Measurements from ENCODE around the gene LTBP3.

DNA sequence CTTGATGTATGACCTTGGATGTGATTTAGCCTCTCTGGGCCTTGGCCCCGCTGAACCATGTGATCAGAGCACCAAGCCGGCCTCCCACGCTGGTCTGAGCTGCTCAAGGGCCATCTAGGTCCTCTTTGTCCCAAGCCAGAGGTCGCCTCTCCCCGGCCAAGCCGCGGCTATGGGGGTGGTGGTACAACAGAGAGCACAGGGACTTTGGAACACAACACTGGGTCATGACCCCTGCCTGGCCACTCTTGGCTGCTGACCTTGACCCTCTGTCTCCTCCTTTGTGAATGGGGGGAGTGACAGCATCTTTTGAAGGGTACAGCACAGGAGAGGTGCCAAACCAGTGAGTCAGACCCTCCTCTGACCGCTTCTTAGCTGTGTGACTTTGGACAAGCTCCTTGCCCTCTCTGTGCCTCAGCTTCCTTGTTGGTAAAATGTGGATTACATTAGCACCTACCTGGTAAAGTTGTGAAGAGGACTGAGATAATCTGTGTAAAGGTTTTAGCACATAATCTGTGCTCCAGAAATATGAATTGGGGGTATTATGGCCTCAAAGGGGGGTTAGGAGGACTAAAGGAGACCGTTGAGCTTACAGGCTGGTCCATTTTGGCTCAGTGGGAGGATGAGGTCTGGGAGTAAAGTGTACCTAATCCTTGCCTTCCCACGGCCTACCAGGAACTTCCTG lies 28.5 kb downstream of the LTBP3 start:
- TF ChIP-seq, protein P1, sequence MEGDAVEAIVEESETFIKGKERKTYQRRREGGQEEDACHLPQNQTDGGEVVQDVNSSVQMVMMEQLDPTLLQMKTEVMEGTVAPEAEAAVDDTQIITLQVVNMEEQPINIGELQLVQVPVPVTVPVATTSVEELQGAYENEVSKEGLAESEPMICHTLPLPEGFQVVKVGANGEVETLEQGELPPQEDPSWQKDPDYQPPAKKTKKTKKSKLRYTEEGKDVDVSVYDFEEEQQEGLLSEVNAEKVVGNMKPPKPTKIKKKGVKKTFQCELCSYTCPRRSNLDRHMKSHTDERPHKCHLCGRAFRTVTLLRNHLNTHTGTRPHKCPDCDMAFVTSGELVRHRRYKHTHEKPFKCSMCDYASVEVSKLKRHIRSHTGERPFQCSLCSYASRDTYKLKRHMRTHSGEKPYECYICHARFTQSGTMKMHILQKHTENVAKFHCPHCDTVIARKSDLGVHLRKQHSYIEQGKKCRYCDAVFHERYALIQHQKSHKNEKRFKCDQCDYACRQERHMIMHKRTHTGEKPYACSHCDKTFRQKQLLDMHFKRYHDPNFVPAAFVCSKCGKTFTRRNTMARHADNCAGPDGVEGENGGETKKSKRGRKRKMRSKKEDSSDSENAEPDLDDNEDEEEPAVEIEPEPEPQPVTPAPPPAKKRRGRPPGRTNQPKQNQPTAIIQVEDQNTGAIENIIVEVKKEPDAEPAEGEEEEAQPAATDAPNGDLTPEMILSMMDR (conservative IDR thresholded peaks at IDR 0.05; ENCODE audit: low read length) = no peak
- TF ChIP-seq EZH2phosphoT487 (IDR thresholded peaks at IDR 0.05; ENCODE audit: borderline replicate concordance, low read depth, low read length) = no peak

Data from OCI-LY7 (cell line).